Measurements from ENCODE around the gene RAB36.

DNA sequence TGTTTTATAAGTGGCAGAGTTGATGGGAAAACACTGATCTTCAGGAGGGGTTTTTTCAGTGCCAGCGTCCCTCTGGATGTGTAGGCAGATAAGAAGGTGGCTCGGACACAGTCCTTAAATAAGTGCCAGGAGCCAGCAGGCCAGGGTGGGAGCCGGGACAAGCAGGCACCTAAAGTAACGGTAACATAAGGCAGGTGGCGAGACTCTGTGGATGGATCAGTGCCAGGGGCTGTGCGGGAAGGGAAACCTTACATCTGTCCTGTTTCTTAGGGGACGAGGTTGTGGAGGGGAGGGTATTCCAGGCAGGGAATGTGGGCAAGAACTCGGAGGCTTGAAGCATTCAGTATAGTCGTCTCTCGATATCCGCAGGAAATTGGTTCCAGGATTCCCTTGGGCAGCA lies 50.9 kb downstream of the RAB36 start:
- TF ChIP-seq, protein P1, sequence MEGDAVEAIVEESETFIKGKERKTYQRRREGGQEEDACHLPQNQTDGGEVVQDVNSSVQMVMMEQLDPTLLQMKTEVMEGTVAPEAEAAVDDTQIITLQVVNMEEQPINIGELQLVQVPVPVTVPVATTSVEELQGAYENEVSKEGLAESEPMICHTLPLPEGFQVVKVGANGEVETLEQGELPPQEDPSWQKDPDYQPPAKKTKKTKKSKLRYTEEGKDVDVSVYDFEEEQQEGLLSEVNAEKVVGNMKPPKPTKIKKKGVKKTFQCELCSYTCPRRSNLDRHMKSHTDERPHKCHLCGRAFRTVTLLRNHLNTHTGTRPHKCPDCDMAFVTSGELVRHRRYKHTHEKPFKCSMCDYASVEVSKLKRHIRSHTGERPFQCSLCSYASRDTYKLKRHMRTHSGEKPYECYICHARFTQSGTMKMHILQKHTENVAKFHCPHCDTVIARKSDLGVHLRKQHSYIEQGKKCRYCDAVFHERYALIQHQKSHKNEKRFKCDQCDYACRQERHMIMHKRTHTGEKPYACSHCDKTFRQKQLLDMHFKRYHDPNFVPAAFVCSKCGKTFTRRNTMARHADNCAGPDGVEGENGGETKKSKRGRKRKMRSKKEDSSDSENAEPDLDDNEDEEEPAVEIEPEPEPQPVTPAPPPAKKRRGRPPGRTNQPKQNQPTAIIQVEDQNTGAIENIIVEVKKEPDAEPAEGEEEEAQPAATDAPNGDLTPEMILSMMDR (IDR thresholded peaks at IDR 0.05), result no peak
- TF ChIP-seq TCF7L2 (IDR thresholded peaks at IDR 0.05; ENCODE audit: low read depth, low read length) (no peak), SIN3A (IDR thresholded peaks at IDR 0.05; ENCODE audit: borderline replicate concordance, insufficient read depth, low read depth, low read length) (no peak), POLR2AphosphoS5 (IDR thresholded peaks at IDR 0.05; ENCODE audit: low read depth, low read length) (no peak)

Data from Panc1 (cell line).